VCaP (cell line): ENCODE data around the gene CDK5R2.

Experiments used
- H3K27ac ChIP-seq: fragments of 450-650 bp; 2 replicates; pipeline ENCODE4 v1.5.1; 2017
- TF ChIP-seq, protein P1 (sequence below): fragments of 450-650 bp; conservative IDR thresholded peaks from 2 replicates; pipeline ENCODE4 v1.5.1; 2017; ENCODE audit warnings: mild to moderate bottlenecking, moderate library complexity

Gene CDK5R2

GRCh38 chr2:219002395-219003266 lies 43.2 kb downstream of the CDK5R2 start:
- peak overlapping the region; percentile 97 for H3K27ac ChIP-seq
- TF ChIP-seq, protein P1, sequence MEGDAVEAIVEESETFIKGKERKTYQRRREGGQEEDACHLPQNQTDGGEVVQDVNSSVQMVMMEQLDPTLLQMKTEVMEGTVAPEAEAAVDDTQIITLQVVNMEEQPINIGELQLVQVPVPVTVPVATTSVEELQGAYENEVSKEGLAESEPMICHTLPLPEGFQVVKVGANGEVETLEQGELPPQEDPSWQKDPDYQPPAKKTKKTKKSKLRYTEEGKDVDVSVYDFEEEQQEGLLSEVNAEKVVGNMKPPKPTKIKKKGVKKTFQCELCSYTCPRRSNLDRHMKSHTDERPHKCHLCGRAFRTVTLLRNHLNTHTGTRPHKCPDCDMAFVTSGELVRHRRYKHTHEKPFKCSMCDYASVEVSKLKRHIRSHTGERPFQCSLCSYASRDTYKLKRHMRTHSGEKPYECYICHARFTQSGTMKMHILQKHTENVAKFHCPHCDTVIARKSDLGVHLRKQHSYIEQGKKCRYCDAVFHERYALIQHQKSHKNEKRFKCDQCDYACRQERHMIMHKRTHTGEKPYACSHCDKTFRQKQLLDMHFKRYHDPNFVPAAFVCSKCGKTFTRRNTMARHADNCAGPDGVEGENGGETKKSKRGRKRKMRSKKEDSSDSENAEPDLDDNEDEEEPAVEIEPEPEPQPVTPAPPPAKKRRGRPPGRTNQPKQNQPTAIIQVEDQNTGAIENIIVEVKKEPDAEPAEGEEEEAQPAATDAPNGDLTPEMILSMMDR: peak; percentile 82

DNA sequence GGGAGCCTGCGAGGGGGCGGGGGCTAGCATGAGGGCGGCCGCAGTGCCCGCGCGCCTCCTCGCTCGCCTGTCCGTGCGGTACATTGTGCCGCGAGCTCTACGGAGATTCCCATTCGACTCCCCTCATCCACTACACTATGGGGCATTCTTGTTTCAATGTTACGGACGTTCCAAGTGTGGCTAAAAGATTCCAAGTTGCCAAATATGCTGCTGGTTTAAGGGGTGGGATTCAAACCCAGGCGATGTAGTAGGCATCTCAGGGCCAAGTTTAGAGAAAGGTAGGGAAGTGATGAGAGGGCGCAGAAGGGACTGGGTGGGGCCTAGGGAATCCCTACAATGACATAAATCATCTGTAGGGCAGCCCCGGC lies 43.8 kb downstream of the CDK5R2 start:
- peak overlapping the region; percentile 97 for H3K27ac ChIP-seq
- TF ChIP-seq, protein P1: peak; percentile 24

DNA sequence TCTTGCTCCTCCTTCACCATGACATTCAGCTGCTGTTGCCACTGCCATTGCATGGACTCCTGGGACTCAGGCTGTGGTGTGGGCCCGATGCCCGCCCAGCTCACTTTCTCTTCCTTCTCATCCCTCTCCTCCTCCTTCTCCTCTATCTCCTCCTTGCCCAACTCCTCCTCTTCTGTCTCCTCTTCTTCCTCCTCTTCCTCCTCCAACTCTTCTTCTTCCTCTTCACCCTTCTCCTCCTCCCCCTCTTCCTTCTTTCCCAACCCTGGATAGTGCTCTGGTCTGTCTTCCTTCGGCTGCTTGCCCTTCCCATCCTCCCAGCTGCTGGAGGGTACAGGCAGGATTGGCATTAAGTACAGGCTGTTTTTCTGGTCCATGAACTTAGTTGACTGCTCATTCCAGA lies 44.5 kb downstream of the CDK5R2 start:
- TF ChIP-seq, protein P1: no peak
- H3K27ac ChIP-seq: no peak overlapping the region

- no peak overlapping the region for H3K27ac ChIP-seq
- TF ChIP-seq, protein P1: no peak
These were observed 49.8 kb downstream of the CDK5R2 start for GRCh38 chr2:219009294-219009693.

GRCh38 chr2:219010162-219010756 lies 50.8 kb downstream of the CDK5R2 start:
- TF ChIP-seq, protein P1: peak; percentile 87
- no peak overlapping the region for H3K27ac ChIP-seq

DNA sequence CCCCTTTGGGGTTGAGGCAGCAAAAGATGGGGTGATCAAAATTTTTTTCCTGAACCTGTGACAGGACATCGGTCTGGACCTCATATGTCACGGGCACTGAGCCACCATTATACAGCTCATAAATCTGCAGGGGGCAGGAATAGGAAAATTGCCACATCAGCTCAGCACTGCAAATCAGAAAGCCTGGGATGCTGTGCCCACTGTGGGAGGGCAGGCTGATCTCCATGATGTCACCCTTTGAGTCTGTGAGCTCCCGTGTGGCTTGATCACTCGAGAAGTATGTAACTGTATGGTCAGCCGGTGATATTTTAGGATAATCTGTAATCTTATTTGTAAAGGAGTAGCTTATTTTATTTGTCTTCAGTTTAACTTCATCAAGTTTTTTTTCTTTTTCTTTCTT lies 51.4 kb downstream of the CDK5R2 start:
- TF ChIP-seq, protein P1: no peak
- H3K27ac ChIP-seq: no peak overlapping the region
